Epithelial cell of proximal tubule (primary cell): ENCODE data around the gene PRKCH. TPM values are rescaled to one million over a fixed set of nuclear protein-coding genes. Genes with fewer than 3 reads are reported as not detected.

Experiments
- DNase-seq: peaks from one replicate; pipeline ENCODE4 v3.0.0-alpha.2; 2011; ENCODE audit warnings: low read depth
- H3K4me3 ChIP-seq: 2 replicates; pipeline ENCODE4 v1.5.1; 2011; ENCODE audit warnings: low read depth, mild to moderate bottlenecking, low read length
- total RNA-seq: library from RNA; depleted of rRNA; stranded (reverse); fragments of >200 nt; gene quantifications from 2 replicates; pipeline ENCODE4 v1.2.3, GENCODE V29; 2015
- TF ChIP-seq, protein P1 (sequence below): conservative IDR thresholded peaks from 2 replicates; pipeline ENCODE4 v1.5.1; 2012; ENCODE audit warnings: low read depth, mild to moderate bottlenecking, low read length

The PRKCH gene
- total RNA-seq, 1 donor from 2014 or later: 7.6 TPM

DNA sequence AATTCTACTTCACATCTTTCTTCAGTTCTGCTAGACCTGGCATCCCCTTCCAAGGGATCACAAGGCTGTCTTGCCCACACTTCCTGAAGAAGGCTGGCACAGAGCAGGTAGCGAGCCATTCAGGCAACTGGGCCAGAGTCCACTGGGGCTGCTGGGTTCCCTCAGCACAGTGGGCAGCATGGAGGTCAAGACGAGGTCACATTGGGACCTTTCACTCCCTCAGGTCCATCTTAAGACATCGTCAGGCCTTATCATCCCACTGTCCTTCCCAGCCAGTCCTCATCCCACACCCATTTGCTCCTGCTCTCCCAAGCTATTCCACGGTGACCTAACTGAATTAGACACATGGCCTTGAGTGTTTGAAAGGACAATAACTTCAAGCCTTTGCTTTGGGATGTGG, 230.9 kb downstream of the PRKCH start:
- DNase-seq: no peak
- H3K4me3 ChIP-seq: no peak overlapping the region
- TF ChIP-seq, protein P1, sequence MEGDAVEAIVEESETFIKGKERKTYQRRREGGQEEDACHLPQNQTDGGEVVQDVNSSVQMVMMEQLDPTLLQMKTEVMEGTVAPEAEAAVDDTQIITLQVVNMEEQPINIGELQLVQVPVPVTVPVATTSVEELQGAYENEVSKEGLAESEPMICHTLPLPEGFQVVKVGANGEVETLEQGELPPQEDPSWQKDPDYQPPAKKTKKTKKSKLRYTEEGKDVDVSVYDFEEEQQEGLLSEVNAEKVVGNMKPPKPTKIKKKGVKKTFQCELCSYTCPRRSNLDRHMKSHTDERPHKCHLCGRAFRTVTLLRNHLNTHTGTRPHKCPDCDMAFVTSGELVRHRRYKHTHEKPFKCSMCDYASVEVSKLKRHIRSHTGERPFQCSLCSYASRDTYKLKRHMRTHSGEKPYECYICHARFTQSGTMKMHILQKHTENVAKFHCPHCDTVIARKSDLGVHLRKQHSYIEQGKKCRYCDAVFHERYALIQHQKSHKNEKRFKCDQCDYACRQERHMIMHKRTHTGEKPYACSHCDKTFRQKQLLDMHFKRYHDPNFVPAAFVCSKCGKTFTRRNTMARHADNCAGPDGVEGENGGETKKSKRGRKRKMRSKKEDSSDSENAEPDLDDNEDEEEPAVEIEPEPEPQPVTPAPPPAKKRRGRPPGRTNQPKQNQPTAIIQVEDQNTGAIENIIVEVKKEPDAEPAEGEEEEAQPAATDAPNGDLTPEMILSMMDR: no peak

DNA sequence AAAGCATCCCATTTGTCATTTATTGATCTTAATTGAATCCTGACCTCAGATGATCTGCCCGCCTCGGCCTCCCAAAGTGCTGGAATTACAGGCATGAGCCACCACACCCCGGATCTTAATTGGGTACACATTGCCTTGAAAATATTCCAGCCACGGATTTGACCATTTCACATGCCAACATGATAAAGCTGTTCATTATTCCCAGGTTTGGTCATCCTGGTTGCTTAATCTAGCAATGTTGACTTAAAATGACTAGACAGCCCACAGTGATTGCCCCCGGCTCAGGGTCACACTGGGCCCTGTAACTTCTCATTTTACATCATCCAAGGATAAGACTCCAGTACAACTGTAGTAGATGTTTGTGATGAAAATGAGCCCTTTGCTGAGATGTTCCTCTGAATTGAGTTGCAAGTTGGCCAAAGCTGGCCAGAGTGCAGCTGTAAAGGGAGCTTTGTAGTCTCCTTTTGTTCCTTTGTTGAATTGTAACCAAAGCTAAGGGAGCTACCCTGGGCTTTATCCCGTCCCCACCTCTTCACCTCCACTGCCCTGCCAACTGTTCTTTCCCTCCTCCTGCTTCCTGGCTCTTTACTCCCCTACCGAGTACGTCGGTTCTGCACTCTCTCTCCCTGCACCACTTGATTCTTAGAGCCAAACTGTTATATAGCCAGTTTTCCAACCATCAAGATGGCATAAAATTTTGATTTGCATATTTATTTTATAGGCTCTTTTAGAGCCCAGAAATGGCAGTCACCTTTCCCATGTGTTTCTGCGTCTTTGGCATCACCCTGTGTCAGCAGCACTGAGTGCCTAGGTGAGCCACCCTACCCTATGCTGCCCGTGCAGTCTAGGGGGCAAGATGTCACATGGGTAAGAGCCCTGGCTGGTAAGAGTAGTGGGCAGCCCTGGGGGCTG, 232.6 kb downstream of the PRKCH start:
- TF ChIP-seq, protein P1: no peak
- no peak for DNase-seq
- no peak overlapping the region for H3K4me3 ChIP-seq

DNA sequence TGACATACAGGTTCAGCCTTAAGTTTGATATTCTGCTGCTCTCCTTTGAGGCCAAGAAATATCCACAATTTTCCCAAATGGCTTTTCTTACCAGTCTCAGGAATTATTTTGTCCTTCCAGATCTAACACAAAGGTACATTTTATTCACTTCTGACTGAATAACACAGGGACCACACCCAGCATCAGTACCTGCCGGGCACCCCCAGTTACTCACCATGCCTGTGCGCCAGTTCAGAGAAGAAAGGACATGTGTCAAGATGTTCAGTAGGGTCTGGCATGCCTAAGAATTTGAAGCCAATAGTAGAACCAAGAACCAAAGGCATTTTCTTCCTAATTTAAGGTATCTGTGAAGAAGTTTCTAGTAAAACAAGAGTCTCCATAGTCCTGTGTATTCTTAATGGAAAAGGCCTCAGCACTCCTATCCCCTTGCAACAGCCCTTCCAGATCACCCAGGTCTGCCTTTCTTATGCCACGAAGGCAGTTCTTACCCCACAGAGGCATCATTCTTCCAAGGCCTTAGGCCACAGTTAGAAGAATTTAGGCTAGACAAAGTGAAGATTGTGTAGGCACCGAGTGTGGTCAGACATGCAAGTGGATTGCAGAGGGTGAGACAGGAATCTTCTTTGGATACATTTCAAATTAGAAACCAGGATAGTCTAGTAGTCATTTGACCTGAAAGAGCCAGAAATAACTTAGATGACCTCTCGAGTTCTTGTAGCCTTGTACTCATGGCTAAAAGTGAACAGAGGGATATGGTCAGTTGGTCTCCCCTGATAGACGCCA, 233.9 kb downstream of the PRKCH start:
- TF ChIP-seq, protein P1: no peak
- no peak overlapping the region for H3K4me3 ChIP-seq
- no peak for DNase-seq

DNA sequence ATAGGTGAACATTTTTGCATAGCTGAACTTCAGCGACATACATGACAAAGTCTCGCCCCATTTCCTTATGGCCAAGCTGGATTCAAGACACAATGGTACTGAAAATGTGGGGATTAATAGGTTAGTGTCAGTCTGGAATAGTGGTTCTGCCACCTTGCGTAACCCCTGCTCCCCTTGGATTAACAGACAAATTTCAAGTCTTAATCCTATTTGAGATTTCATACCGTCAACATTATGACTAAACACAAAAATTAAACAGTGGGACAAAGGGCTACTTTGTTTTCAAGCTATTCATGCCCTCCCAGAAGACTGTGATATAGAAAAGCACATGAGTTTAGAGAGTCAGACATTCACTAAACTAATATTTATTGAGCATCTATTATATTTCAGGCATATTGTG, 235.1 kb downstream of the PRKCH start:
- TF ChIP-seq, protein P1: no peak
- no peak for DNase-seq

DNA sequence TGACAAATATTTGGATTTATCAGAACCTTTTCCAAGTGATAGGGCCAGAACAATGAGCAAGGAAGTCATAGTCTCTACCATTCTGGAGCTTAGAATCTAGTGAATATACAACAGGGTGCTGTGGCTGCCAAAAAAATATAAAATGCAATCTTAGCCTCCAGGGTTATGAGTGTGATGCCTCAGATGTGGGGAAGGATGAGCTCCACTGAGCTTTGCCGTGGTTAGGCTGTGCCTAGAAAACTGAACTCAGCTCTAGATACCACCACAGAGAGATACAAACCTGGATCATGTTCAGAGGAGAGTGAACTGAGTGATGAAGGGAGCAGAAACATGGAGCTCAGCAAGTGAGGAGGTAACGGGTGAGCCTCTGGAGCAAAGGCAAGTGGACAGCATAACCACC, 235.9 kb downstream of the PRKCH start:
- DNase-seq: no peak
- TF ChIP-seq, protein P1: no peak
- H3K4me3 ChIP-seq: no peak overlapping the region

More for the DNA sequence above, 235.1 kb downstream of the PRKCH start:
- H3K4me3 ChIP-seq: no peak overlapping the region

DNA sequence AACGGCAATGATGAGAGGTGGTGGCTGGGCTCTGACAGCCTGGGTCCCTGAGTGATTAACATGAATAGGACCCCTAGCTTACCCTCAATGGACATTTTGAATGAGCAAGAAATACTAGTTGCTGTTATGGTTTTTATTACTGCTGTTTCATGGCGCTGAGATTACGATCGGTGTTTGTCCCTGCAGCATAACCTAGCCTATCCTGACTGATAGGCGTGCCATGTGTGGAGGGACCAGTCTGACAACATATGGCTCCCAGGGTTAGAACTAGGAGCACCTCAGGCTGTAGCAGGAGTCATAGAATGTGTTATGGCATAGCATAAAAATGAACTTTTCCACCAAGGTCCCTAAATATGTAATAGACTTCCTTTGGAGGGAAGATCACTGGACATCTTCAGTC, 236.5 kb downstream of the PRKCH start:
- TF ChIP-seq, protein P1: no peak
- no peak overlapping the region for H3K4me3 ChIP-seq
- DNase-seq: no peak
